ENCODE results near the gene LSM7.

LSM7 gene

DNA sequence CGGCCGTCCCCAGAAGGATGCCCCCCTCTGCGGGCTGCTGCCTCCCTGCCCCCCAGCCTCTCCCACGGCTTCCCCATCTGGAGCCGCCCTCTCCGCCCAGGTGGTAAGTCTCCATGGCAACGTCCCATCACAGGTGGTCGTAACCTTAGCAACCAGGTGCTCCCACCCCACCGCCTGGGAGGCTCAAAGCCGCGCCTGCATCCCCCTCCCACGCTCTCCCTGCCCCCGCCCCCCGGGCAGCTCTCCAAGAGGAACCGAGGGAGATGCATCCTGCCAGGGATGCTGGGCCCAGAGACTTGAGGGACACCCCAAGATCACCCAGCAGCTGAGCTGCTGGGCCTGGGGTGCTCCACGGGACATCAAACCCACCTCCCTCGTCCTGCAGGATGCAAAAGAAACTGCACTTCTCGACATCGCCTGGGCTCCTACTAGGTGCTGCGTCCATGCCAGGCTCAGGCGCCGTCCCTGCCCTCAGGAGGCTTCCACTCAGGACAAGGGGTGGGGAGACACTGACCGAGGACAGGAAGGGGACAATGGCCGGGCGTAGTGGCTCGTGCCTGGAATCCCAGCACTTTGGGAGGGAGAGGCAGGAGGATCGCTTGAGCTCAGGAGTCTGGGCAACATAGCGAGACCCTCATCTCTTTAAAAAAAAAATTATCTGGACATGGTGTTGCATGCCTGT lies 15.4 kb downstream of the LSM7 start:
- FAIRE-seq, result no peak
- no peak for DNase-seq (ENCODE audit: insufficient read length, low spot score)
- TF ChIP-seq, protein P1, sequence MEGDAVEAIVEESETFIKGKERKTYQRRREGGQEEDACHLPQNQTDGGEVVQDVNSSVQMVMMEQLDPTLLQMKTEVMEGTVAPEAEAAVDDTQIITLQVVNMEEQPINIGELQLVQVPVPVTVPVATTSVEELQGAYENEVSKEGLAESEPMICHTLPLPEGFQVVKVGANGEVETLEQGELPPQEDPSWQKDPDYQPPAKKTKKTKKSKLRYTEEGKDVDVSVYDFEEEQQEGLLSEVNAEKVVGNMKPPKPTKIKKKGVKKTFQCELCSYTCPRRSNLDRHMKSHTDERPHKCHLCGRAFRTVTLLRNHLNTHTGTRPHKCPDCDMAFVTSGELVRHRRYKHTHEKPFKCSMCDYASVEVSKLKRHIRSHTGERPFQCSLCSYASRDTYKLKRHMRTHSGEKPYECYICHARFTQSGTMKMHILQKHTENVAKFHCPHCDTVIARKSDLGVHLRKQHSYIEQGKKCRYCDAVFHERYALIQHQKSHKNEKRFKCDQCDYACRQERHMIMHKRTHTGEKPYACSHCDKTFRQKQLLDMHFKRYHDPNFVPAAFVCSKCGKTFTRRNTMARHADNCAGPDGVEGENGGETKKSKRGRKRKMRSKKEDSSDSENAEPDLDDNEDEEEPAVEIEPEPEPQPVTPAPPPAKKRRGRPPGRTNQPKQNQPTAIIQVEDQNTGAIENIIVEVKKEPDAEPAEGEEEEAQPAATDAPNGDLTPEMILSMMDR (IDR thresholded peaks at IDR 0.05; ENCODE audit: insufficient read depth, missing control alignments), result no peak

DNA sequence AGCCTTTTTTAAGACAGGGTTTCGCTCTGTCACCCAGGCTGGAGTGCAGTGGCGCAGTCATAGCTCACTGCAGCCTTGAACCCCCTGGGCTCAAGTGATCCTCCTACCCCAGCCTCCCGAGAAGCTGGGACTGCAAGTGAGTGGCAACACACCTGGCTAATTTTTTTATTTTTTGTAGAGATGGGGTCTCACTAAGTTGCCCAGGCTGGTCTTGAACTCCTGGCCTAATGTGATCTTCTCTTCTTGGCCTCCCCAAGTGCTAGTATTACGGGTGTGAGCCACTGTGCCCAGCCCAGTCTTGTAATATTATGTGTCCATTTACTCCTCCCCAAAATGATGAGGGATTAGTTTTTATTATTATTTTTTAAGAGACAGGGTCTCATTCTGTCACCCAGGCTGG lies 17.3 kb downstream of the LSM7 start:
- TF ChIP-seq, protein P1 (IDR thresholded peaks at IDR 0.05; ENCODE audit: insufficient read depth, missing control alignments), result no peak
- DNase-seq (ENCODE audit: insufficient read length, low spot score) (no peak), FAIRE-seq (no peak)

DNA sequence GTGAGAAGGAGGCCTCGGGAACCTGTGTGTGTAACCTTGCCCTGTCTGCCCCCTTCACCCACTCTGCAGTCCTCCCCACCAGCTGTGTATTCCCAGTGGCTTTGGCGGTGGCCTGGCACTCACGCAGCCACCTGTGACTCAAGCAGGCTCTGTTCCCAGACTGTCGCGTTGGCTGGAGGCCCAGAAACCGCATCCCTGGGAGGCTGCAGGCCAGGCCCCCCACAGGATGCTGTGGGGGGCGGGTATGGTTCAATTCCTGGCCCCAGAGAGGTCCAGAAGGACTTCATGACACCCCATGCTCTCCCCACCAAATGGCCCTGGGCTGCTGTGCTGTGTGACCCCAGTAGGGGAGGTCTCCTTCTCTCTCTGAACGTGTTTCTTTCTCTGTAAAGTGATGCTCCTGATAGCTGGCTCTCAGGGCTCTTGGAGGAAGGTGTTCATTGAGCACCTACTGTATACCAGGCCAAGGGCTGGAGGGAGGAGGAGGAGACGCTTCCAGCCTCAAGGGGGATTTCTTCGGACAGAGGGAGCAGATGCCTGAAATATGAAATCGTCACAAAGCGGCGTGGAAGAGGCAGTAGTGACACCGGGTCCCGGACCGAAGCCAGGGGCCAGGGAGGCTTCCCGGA lies 18.5 kb downstream of the LSM7 start:
- TF ChIP-seq, protein P1 (IDR thresholded peaks at IDR 0.05; ENCODE audit: insufficient read depth, missing control alignments), result no peak
- DNase-seq (ENCODE audit: insufficient read length, low spot score) (no peak), FAIRE-seq (no peak)

DNA sequence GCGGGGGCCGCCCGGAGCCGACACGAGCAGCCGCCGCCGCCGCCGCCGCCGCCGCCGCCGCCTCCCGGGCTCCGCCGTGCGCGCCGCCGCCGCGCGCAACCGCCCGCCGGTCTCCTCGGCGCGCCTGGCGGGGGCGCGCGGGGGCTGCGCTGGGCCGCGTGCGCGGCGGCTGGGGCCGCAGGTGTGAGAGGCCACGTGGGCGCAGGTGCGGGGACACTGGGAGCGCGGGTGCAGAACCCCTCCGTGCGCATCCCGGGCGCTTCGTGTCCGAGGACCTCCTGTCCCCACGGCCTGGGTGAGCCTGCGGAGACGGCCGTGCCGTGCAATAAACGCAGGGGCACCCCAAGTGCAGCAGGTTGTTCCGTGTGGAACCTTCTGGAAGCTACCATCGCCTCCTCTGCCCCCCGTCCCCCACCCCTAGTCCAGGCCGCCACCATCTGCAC lies 20.3 kb downstream of the LSM7 start, which contains the start of gene LINGO3:
LINGO3 (minus strand) TSS at position 41 of the 443 bp plus-strand sequence. CDS start 16,378 bp downstream, outside the sequence.
- no peak for DNase-seq (ENCODE audit: insufficient read length, low spot score)
- FAIRE-seq, result no peak
- TF ChIP-seq, protein P1 (IDR thresholded peaks at IDR 0.05; ENCODE audit: insufficient read depth, missing control alignments), result no peak

DNA sequence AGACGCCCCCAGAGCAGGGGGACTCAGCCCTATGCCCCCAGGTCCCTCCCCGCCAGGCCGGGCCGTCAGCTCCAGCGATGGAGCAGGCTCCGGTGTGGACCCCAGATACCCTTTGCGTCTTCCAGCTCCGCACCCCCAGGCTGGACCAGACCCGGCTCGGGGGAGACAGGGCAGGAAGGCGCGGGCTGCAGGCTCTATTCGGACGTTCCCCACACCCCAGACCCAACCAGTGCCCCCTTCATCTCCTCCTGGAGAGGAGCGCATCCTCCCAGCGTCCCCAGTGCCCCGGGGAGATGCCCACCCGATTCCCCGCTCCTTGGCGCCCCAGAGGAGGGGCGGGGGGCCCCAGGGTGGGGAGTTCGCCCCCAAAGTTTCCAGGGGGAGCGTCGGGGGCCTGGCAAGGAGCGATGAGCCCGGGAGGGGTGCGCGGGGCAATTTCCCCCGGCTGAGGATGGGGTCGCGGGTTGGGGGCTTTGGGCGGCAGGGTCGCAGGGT lies 20.8 kb downstream of the LSM7 start:
- no peak for DNase-seq (ENCODE audit: insufficient read length, low spot score)
- TF ChIP-seq, protein P1 (IDR thresholded peaks at IDR 0.05; ENCODE audit: insufficient read depth, missing control alignments), result no peak
- no peak for FAIRE-seq

DNA sequence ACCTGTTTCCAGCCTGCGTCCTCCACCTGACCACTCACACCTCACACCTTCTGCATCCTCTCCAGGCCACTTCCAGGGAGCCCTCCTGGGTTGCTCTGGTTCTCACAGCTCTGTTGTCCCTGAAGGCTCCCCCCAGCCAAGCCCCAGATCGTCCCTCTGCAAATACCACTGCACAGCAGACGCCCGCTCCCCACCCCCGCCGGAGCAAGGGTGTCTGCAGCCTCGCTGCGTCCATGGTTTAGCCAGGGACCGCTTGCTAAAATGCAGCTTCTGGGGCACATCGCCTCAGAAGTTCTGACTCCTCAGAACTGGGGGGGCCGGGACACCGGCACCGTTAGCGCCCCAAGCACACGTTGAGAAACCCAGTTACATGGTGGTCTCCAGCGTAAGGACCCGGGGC lies 21.4 kb downstream of the LSM7 start:
- FAIRE-seq (no peak), DNase-seq (ENCODE audit: insufficient read length, low spot score) (no peak)
- TF ChIP-seq, protein P1 (IDR thresholded peaks at IDR 0.05; ENCODE audit: insufficient read depth, missing control alignments), result no peak

All from D721Med (cell line).